HG03457 (cell line): ENCODE results near the gene ANKS1A.
"Not testable (repeated sequence)": the region's sequence is repeated elsewhere in the genome, so short reads cannot be mapped to it uniquely, and the experiment has no call there.

Experiments
- ATAC-seq: cut with Tn5 transposase; IDR thresholded peaks from one replicate; pipeline ENCODE4 v1.9.1; 2021; ENCODE audit warnings: moderate number of reproducible peaks; ENCODE audit not compliant: unreplicated experiment

ANKS1A gene

DNA sequence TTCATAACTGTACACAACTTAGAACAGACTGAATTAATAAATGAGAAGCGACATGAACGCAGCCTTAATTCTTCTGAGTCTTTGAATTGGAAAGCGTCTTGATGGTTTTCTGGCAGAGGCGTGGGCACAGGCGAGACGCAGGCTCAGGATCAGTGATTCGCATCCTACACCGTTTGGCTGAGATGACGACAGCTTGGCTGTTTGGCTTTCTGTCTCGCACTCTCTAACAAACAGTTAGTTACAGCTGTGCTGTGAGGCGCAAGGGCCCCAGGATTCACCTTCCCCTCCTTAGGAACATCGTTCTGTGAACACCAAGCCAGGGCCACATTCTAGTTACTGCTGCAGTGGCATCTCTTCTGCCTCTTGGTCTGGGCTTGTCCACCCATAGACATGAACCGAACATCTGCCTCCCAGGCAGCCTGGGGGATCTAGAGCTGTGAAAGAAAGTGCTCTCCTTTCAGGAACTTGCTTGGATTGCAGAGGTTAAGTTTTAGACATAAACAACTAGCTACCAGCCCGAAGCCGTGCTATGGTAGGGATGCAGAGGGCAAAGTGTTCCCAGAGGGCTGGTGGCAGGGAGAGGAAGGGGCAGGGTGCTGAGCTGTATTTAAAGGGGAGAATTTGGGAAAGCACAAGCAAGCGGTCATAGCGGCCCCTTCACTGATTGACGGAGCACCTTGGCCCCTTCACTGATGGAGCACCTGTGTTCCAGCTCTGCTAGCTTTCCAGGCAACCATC lies 202.5 kb downstream of the ANKS1A start:
- ATAC-seq = no peak

GRCh38 chr6:35092362-35093117 lies 203.5 kb downstream of the ANKS1A start:
- no peak for ATAC-seq

GRCh38 chr6:35093118-35093445 lies 204.0 kb downstream of the ANKS1A start:
- no peak for ATAC-seq

DNA sequence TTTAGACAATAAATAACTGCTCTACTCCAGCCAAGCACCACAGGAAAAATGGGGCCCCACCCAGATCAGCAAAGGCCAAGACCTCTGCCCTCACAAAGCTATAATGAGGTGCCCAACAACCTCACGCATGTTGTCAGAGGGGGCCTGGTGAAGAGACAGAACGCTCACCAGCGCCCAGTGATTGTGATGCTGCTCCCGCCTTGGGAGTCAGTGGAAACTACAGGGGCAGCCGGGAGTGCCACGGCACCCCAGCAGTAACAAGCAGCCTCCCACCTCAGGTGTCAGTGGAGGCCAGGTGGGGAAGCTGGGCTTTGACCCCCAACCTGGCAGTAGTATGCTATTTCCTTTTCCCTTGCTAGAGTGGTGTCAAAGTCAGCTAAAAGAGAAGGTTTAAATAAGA lies 204.7 kb downstream of the ANKS1A start:
- no peak for ATAC-seq

- ATAC-seq = no peak
These were observed 205.1 kb downstream of the ANKS1A start for GRCh38 chr6:35094183-35094582.

DNA sequence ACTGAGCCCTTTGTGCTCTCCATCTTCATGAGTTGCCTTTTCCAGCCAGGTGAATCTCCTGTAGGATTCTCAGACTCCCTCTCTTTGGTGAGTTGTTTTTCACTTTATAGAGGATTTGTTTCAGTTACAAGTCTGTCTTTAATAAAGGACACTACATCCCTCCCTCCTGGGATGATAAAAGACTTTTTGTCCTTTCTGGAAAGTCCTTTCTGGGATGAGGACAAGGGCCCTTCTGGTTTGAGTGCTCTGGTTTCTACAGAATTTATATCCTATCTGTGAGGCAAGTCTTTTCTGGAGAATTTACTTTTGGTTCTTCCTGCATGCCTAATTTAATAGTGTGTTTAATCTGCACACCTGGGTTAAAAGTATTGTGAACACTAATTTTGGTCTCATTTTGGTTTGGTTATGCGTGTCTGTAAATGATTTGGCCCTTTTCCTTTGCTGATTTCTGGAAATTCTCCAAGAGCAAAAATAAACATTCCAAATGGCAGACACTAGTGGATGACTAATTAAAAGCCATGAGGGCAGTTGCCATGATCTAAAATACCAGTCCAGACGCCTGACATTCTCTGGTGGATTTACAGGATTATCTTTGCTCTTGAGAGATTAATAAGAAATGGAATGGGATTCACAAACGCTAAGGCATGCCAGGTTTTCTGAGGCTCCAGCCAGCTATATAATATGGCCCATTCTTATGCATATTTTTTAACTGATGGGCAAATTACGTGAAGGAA lies 207.2 kb downstream of the ANKS1A start:
- no peak for ATAC-seq

DNA sequence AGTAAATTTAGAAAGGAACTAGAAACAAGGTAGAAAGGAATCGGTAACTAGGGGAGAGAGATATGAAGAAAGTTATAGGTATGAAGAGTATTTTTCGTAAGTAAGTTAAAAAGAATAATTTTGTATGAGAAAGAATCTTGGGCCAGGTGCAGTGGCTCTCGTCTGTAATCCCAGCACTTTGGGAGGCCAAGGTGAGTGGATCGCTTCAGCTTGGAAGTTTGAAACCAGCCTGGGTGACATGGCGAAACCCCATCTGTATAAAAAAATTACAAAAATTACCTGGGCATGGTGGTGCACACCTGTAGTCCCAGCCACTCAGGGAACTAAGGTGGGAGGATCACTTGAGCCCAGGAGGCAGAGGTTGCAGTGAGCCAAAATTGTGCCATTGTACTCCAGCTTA lies 210.1 kb downstream of the ANKS1A start:
- no peak for ATAC-seq

- no peak for ATAC-seq
These were observed 216.0 kb downstream of the ANKS1A start for GRCh38 chr6:35105078-35105477.

DNA sequence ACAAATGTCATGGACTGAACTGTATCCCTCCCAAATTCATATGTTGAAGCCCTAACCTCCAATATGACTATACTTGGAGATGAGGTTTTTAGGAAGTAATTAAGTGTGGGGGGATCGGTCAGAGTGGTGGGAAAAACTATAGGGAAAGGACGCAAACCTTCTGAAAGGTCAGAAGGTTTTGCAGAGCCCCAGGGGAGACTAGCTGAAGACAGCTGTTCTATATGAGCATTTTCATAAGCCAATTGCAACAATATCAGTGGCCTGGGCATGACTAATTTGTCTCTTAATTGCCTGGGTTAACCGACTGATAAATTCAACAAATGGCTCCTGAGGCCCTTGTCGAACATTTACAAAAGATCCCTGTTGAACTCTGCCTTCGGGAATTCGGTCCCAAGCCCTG lies 217.0 kb downstream of the ANKS1A start:
- not testable (repeated sequence) for ATAC-seq

GRCh38 chr6:35107208-35107607 lies 218.2 kb downstream of the ANKS1A start:
- not testable (repeated sequence) for ATAC-seq

DNA sequence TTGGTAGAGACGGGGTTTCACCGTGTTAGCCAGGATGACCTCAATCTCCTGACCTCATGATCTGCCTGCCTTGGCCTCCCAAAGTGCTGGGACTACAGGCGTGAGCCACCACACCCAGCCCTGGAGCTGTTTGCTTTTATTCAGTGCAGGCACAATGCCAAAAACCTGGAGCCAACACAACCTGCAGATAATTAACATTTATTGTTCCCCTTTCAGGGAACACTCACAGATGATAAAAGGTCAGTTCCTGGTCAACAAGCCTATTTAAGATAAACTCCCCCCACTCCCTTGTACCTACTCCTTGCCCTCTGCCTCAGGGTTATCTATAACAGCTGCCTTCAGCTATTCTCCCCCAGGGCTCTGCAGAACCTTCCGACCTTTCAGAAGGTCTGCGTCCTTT lies 218.7 kb downstream of the ANKS1A start:
- ATAC-seq = not testable (repeated sequence)

GRCh38 chr6:35108309-35108885 lies 219.3 kb downstream of the ANKS1A start:
- ATAC-seq = no peak

DNA sequence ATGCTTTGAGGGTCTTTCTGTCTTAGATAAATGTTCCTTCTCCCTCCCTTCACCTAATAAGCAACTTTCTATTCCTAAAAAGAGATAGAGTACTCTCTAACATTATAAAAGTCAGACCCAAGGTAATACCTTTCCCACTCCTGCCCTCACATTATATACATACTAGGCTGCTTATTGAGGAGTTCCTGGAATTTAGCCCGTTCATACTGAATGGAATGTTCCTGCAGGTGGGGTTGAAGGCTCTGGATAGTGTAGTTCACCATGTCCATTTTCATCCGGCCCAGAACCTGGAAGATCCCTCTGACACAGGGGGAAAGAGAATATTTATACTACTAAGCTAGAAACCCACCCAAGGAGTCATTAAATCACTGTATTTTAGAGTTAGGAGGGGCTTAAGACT lies 231.7 kb downstream of the ANKS1A start:
- no peak for ATAC-seq

- no peak for ATAC-seq
These were observed 235.3 kb downstream of the ANKS1A start for GRCh38 chr6:35124356-35124755.

- no peak for ATAC-seq
These were observed 239.0 kb downstream of the ANKS1A start for GRCh38 chr6:35128042-35128441.

- no peak for ATAC-seq
These were observed 239.4 kb downstream of the ANKS1A start for GRCh38 chr6:35128496-35128895.

DNA sequence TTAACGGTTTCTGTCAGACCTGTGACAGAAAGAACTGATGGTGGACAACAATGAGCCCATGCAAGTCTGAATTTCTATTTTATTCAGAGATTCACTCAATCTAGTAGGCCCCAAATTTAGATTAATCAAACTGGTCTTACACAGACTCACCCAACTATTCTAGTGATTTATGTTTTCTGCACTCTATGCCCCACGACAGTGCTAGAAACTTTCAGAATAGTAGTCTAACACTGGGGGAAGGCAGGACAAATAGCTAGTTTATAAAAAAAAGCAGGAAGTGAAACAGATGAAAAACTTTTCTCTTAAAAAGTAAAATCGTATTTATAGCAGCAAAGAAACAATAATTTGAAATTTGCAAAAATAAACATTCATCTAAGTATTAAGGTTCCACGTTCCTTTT lies 247.1 kb downstream of the ANKS1A start:
- no peak for ATAC-seq

DNA sequence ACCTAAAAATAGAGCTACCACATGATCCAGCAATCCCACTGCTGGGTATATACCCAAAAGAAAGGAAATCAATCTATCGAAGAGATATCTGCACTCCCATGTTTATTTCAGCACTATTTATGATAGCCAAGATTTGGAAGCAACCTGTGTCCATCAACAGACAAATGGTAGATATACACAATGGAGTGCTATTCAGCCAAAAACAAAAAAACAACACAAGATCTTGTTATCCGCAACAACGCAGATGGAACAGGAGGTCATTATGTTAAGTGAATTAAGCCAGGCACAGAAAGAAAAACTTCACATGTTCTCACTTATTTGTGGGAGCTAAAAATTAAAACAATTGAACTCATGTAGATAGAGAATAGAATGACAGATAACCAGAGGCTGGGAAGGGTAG lies 249.1 kb downstream of the ANKS1A start:
- not testable (repeated sequence) for ATAC-seq

DNA sequence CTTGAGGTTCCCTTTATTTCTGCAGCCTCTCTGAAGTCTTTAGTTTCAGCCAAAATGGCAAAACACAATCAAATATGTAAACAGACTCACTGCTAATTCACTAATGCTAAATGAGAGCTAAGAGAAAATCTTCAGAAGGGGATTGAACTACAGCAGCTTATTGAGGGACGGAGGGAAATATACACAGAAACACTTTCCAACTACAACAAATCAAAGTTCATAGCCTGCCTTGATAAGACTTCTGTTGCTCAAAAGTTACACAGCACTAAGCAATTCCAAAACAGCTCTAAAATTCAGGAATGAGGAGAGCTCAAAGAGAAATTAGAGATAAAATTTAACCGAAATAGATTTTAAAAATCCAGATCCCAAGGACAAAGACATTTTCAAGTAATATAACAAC lies 250.4 kb downstream of the ANKS1A start:
- no peak for ATAC-seq

GRCh38 chr6:35139924-35140638 lies 251.0 kb downstream of the ANKS1A start:
- no peak for ATAC-seq

DNA sequence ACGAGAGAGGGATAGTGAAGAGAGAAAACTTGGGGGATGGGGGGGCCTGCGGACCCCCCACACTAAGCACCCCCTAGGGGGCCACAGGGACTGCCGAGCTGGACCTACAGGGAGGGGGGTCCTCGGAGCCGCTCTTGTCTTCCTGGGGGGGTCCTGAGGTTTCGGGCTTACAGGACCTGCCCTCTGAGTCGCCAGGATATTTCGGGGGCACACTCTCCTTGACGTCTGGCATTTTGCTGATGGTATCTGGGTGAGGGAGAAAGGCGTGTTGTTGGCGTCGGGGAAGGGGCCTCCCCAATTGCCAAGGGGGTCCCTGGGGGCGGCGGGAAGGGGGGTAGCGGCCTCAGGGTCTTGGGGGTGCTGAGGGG lies 251.6 kb downstream of the ANKS1A start:
- ATAC-seq = no peak
